ENCODE measurements around the gene SNED1.

Gene SNED1

GRCh38 chr2:240989451-240990265 is 8.8 kb upstream of the SNED1 start:
- H3K79me2 ChIP-seq (ENCODE audit: control insufficient read depth, insufficient read depth, low read length): no peaks in the 10 kb centered on the region
- no CpG with 5 or more reads among the region's 17 CpGs for WGBS (ENCODE audit: extremely low coverage, insufficient coverage, low lambda C conversion rate)
- no peak overlapping the region for H3K4me2 ChIP-seq (ENCODE audit: low read length)
- H3K56ac ChIP-seq (ENCODE audit: low read length): no peak overlapping the region
- DNase-seq: peak; percentile 60
- no peak overlapping the region for H2BK5ac ChIP-seq (ENCODE audit: low read length)
- H3K36me3 ChIP-seq (ENCODE audit: control insufficient read depth, insufficient read depth, low read length): no peaks in the 10 kb centered on the region
- H2AK5ac ChIP-seq (ENCODE audit: low read length): no peak overlapping the region
- no peak overlapping the region for H3K4ac ChIP-seq (ENCODE audit: low read depth, low read length)
- H3K18ac ChIP-seq (ENCODE audit: low read length): no peak overlapping the region
- H3K9ac ChIP-seq (ENCODE audit: low read length): no peak overlapping the region
- H3K27me3 ChIP-seq (ENCODE audit: insufficient read depth, low read length, poor library complexity): no peaks in the 10 kb centered on the region
- no peak overlapping the region for H3K23ac ChIP-seq (ENCODE audit: low read length)
- H4K8ac ChIP-seq (ENCODE audit: low read depth, low read length): no peak overlapping the region
- no peaks in the 10 kb centered on the region for H3K4me1 ChIP-seq (ENCODE audit: control insufficient read depth, low read depth, low read length)
- no peak overlapping the region for H2BK15ac ChIP-seq (replicated peaks; ENCODE audit: low read depth)
- H3K27ac ChIP-seq (ENCODE audit: low read depth, low read length): no peak overlapping the region
- H3K4me3 ChIP-seq (ENCODE audit: low read length): no peak overlapping the region
- H3K79me1 ChIP-seq (ENCODE audit: low read length): no peaks in the 10 kb centered on the region
- H2BK120ac ChIP-seq (ENCODE audit: low read depth, low read length): no peak overlapping the region
- H4K5ac ChIP-seq (ENCODE audit: low read length): no peak overlapping the region

- Histone ChIP-seq H3K4me1 (ENCODE audit: control insufficient read depth, low read depth, low read length) (no peaks in the 10 kb centered on the region), H4K8ac (ENCODE audit: low read depth, low read length) (no peak overlapping the region), H3K4me3 (ENCODE audit: low read length) (no peak overlapping the region), H3K56ac (ENCODE audit: low read length) (no peak overlapping the region), H3K27me3 (ENCODE audit: insufficient read depth, low read length, poor library complexity) (no peaks in the 10 kb centered on the region), H4K5ac (ENCODE audit: low read length) (no peak overlapping the region), H3K18ac (ENCODE audit: low read length) (no peak overlapping the region), H3K79me1 (ENCODE audit: low read length) (no peaks in the 10 kb centered on the region), H3K79me2 (ENCODE audit: control insufficient read depth, insufficient read depth, low read length) (no peaks in the 10 kb centered on the region), H2BK5ac (ENCODE audit: low read length) (no peak overlapping the region), H2BK15ac (replicated peaks; ENCODE audit: low read depth) (no peak overlapping the region), H3K27ac (ENCODE audit: low read depth, low read length) (no peak overlapping the region), H3K36me3 (ENCODE audit: control insufficient read depth, insufficient read depth, low read length) (no peaks in the 10 kb centered on the region), H3K4me2 (ENCODE audit: low read length) (no peak overlapping the region), H2BK120ac (ENCODE audit: low read depth, low read length) (no peak overlapping the region), H2AK5ac (ENCODE audit: low read length) (no peak overlapping the region), H3K4ac (ENCODE audit: low read depth, low read length) (no peak overlapping the region), H3K23ac (ENCODE audit: low read length) (no peak overlapping the region), H3K9ac (ENCODE audit: low read length) (no peak overlapping the region)
- no peak for DNase-seq
- no CpG with 5 or more reads among the region's 2 CpGs for WGBS (ENCODE audit: extremely low coverage, insufficient coverage, low lambda C conversion rate)
These were observed 8.2 kb upstream of the SNED1 start for GRCh38 chr2:240990266-240990529.

GRCh38 chr2:240990726-240991377 is 7.6 kb upstream of the SNED1 start:
- Histone ChIP-seq H3K4me2 (ENCODE audit: low read length) (no peak overlapping the region), H2BK5ac (ENCODE audit: low read length) (no peak overlapping the region), H3K79me1 (ENCODE audit: low read length) (no peaks in the 10 kb centered on the region), H2AK5ac (ENCODE audit: low read length) (no peak overlapping the region), H3K36me3 (ENCODE audit: control insufficient read depth, insufficient read depth, low read length) (no peaks in the 10 kb centered on the region), H3K4me3 (ENCODE audit: low read length) (no peak overlapping the region), H3K27ac (ENCODE audit: low read depth, low read length) (no peak overlapping the region), H3K23ac (ENCODE audit: low read length) (no peak overlapping the region), H2BK120ac (ENCODE audit: low read depth, low read length) (no peak overlapping the region), H4K8ac (ENCODE audit: low read depth, low read length) (no peak overlapping the region), H2BK15ac (replicated peaks; ENCODE audit: low read depth) (no peak overlapping the region), H3K56ac (ENCODE audit: low read length) (no peak overlapping the region), H3K4ac (ENCODE audit: low read depth, low read length) (no peak overlapping the region), H3K4me1 (ENCODE audit: control insufficient read depth, low read depth, low read length) (no peaks in the 10 kb centered on the region), H3K79me2 (ENCODE audit: control insufficient read depth, insufficient read depth, low read length) (no peaks in the 10 kb centered on the region), H4K5ac (ENCODE audit: low read length) (no peak overlapping the region), H3K9ac (ENCODE audit: low read length) (no peak overlapping the region), H3K18ac (ENCODE audit: low read length) (no peak overlapping the region), H3K27me3 (ENCODE audit: insufficient read depth, low read length, poor library complexity) (no peaks in the 10 kb centered on the region)
- no CpG with 5 or more reads among the region's 13 CpGs for WGBS (ENCODE audit: extremely low coverage, insufficient coverage, low lambda C conversion rate)
- DNase-seq: no peak

- Histone ChIP-seq H3K4me1 (ENCODE audit: control insufficient read depth, low read depth, low read length) (no peaks in the 10 kb centered on the region), H2BK5ac (ENCODE audit: low read length) (no peak overlapping the region), H3K18ac (ENCODE audit: low read length) (no peak overlapping the region), H4K8ac (ENCODE audit: low read depth, low read length) (no peak overlapping the region), H4K5ac (ENCODE audit: low read length) (no peak overlapping the region), H3K4me2 (ENCODE audit: low read length) (no peak overlapping the region), H3K23ac (ENCODE audit: low read length) (no peak overlapping the region), H3K36me3 (ENCODE audit: control insufficient read depth, insufficient read depth, low read length) (no peaks in the 10 kb centered on the region), H2BK120ac (ENCODE audit: low read depth, low read length) (no peak overlapping the region), H3K56ac (ENCODE audit: low read length) (no peak overlapping the region), H3K27me3 (ENCODE audit: insufficient read depth, low read length, poor library complexity) (no peaks in the 10 kb centered on the region), H2BK15ac (replicated peaks; ENCODE audit: low read depth) (no peak overlapping the region), H3K9ac (ENCODE audit: low read length) (no peak overlapping the region), H3K27ac (ENCODE audit: low read depth, low read length) (no peak overlapping the region), H3K4me3 (ENCODE audit: low read length) (no peak overlapping the region), H3K4ac (ENCODE audit: low read depth, low read length) (no peak overlapping the region), H3K79me1 (ENCODE audit: low read length) (no peaks in the 10 kb centered on the region), H3K79me2 (ENCODE audit: control insufficient read depth, insufficient read depth, low read length) (no peaks in the 10 kb centered on the region), H2AK5ac (ENCODE audit: low read length) (no peak overlapping the region)
- WGBS (ENCODE audit: extremely low coverage, insufficient coverage, low lambda C conversion rate): no CpG with 5 or more reads among the region's 33 CpGs
- DNase-seq: peak; percentile 55
These were observed 6.8 kb upstream of the SNED1 start for GRCh38 chr2:240991378-240992263.

GRCh38 chr2:240992572-240993291 is 5.7 kb upstream of the SNED1 start:
- Histone ChIP-seq H3K56ac (ENCODE audit: low read length) (no peak overlapping the region), H4K8ac (ENCODE audit: low read depth, low read length) (no peak overlapping the region), H3K18ac (ENCODE audit: low read length) (no peak overlapping the region), H3K4me1 (ENCODE audit: control insufficient read depth, low read depth, low read length) (no peaks in the 10 kb centered on the region), H2AK5ac (ENCODE audit: low read length) (no peak overlapping the region), H3K4me2 (ENCODE audit: low read length) (no peak overlapping the region), H3K27me3 (ENCODE audit: insufficient read depth, low read length, poor library complexity) (no peaks in the 10 kb centered on the region), H3K36me3 (ENCODE audit: control insufficient read depth, insufficient read depth, low read length) (no peaks in the 10 kb centered on the region), H2BK5ac (ENCODE audit: low read length) (no peak overlapping the region), H2BK120ac (ENCODE audit: low read depth, low read length) (no peak overlapping the region), H3K4me3 (ENCODE audit: low read length) (no peak overlapping the region), H4K5ac (ENCODE audit: low read length) (no peak overlapping the region), H2BK15ac (replicated peaks; ENCODE audit: low read depth) (no peak overlapping the region), H3K9ac (ENCODE audit: low read length) (no peak overlapping the region), H3K79me2 (ENCODE audit: control insufficient read depth, insufficient read depth, low read length) (no peaks in the 10 kb centered on the region), H3K23ac (ENCODE audit: low read length) (no peak overlapping the region), H3K27ac (ENCODE audit: low read depth, low read length) (no peak overlapping the region), H3K4ac (ENCODE audit: low read depth, low read length) (no peak overlapping the region), H3K79me1 (ENCODE audit: low read length) (no peaks in the 10 kb centered on the region)
- no CpG with 5 or more reads among the region's 20 CpGs for WGBS (ENCODE audit: extremely low coverage, insufficient coverage, low lambda C conversion rate)
- DNase-seq: no peak
